A673 (cell line): ENCODE results near the gene TSPYL4. TPM values are rescaled to one million over a fixed set of nuclear protein-coding genes. Genes with fewer than 3 reads are reported as not detected.

ENCODE experiments used
- BruUV-seq: library from RNA; stranded (reverse); fragments of 400-500 nt; replicated peaks from 2 replicates; lab custom pipeline; 2021; lab: Mats Ljungman, UMichigan
- CTCF ChIA-PET: fragments of 300-600 bp; sonication (Branson Sonifier 250); formaldehyde crosslinking; loops from one replicate; lab custom pipeline; 2022; ENCODE audit warnings: antibody characterized with exemption; lab: Charles Lee
- POLR2A ChIA-PET: fragments of 300-600 bp; sonication (Branson Sonifier 250); formaldehyde crosslinking; loops from one replicate; lab custom pipeline; 2022; ENCODE audit warnings: antibody characterized with exemption; ENCODE audit not compliant: low non-redundant PET; lab: Charles Lee
- DNase-seq: peaks from one replicate; pipeline ENCODE4 v3.0.0-alpha.2; 2015; ENCODE audit warnings: low spot score
- H3K27ac ChIP-seq: fragments of 200-600 bp; sonication (generic); 2 replicates; pipeline ENCODE4 v1.5.1; 2016; ENCODE audit warnings: mixed run types, low read depth, mild to moderate bottlenecking, mixed read lengths, antibody characterized with exemption, low read length; ENCODE audit not compliant: poor library complexity, severe bottlenecking
- H3K27me3 ChIP-seq: fragments of 200-600 bp; sonication (generic); replicated peaks from 2 replicates; pipeline ENCODE4 v1.6.1; 2017; ENCODE audit warnings: mixed run types, low read depth, mild to moderate bottlenecking, mixed read lengths, antibody characterized with exemption, low read length; ENCODE audit not compliant: insufficient read depth, poor library complexity
- H3K36me3 ChIP-seq: fragments of 200-600 bp; sonication (generic); 2 replicates; pipeline ENCODE4 v1.6.1; 2016; ENCODE audit warnings: mixed run types, mild to moderate bottlenecking, mixed read lengths, antibody characterized with exemption, low read length; ENCODE audit not compliant: insufficient read depth, poor library complexity, severe bottlenecking
- H3K4me1 ChIP-seq: fragments of 200-600 bp; sonication (generic); 2 replicates; pipeline ENCODE4 v1.6.1; 2017; ENCODE audit warnings: mixed run types, mild to moderate bottlenecking, mixed read lengths, antibody characterized with exemption, low read length; ENCODE audit not compliant: insufficient read depth, poor library complexity, severe bottlenecking
- H3K4me3 ChIP-seq: fragments of 200-600 bp; sonication (generic); 2 replicates; pipeline ENCODE4 v1.5.1; 2016; ENCODE audit warnings: low read depth, mixed run types, mild to moderate bottlenecking, mixed read lengths, low read length; ENCODE audit not compliant: poor library complexity, severe bottlenecking
- H3K9me3 ChIP-seq: fragments of 200-600 bp; sonication (generic); 2 replicates; pipeline ENCODE4 v1.6.1; 2016; ENCODE audit warnings: mixed run types, low read depth, mild to moderate bottlenecking, mixed read lengths, antibody characterized with exemption, low read length; ENCODE audit not compliant: poor library complexity, severe bottlenecking
- EZH2 ChIP-seq: fragments of 200-600 bp; sonication (generic); IDR thresholded peaks from 2 replicates; pipeline ENCODE4 v1.6.1; 2017; ENCODE audit warnings: borderline replicate concordance, low read depth, mild to moderate bottlenecking, mixed read lengths, antibody characterized with exemption, low read length; ENCODE audit not compliant: poor library complexity, severe bottlenecking
- intact Hi-C: fragments of 100-400 bp; cut with micrococcal nuclease; formaldehyde crosslinking; loops from one replicate; pipeline ENCODE4 v1.10.0; 2022; ENCODE audit not compliant: unreplicated experiment
- total RNA-seq: library from RNA; stranded (reverse); gene quantifications from 2 replicates; pipeline ENCODE4 v1.2.3, GENCODE V29; 2021
- TF ChIP-seq, protein P1 (sequence below): fragments of 300-800, 200-600 bp; sonication (generic); conservative IDR thresholded peaks from 2 replicates; pipeline ENCODE4 v1.5.1; 2017; ENCODE audit warnings: low read depth, mild to moderate bottlenecking, antibody characterized with exemption, low read length, moderate library complexity, mixed read lengths

TSPYL4 gene
- total RNA-seq, 1 experiment from 2014 or later = 17.2 TPM

GRCh38 chr6:116247285-116247684 lies 6.6 kb downstream of the TSPYL4 start:
- no peaks in the 10 kb centered on the region for H3K36me3 ChIP-seq
- POLR2A ChIA-PET = no interaction called here
- H3K9me3 ChIP-seq = no peaks in the 10 kb centered on the region
- no TSS peak for BruUV-seq
- intact Hi-C loops = no loop called here
- DNase-seq = no peak
- no peak for TF ChIP-seq EZH2
- TF ChIP-seq, protein P1, sequence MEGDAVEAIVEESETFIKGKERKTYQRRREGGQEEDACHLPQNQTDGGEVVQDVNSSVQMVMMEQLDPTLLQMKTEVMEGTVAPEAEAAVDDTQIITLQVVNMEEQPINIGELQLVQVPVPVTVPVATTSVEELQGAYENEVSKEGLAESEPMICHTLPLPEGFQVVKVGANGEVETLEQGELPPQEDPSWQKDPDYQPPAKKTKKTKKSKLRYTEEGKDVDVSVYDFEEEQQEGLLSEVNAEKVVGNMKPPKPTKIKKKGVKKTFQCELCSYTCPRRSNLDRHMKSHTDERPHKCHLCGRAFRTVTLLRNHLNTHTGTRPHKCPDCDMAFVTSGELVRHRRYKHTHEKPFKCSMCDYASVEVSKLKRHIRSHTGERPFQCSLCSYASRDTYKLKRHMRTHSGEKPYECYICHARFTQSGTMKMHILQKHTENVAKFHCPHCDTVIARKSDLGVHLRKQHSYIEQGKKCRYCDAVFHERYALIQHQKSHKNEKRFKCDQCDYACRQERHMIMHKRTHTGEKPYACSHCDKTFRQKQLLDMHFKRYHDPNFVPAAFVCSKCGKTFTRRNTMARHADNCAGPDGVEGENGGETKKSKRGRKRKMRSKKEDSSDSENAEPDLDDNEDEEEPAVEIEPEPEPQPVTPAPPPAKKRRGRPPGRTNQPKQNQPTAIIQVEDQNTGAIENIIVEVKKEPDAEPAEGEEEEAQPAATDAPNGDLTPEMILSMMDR = no peak
- H3K4me1 ChIP-seq = peaks cover 17% of the 10 kb centered on the region
- no peak overlapping the region for H3K27ac ChIP-seq
- no peak overlapping the region for H3K4me3 ChIP-seq
- CTCF ChIA-PET = no interaction called here
- H3K27me3 ChIP-seq = no peaks in the 10 kb centered on the region

DNA sequence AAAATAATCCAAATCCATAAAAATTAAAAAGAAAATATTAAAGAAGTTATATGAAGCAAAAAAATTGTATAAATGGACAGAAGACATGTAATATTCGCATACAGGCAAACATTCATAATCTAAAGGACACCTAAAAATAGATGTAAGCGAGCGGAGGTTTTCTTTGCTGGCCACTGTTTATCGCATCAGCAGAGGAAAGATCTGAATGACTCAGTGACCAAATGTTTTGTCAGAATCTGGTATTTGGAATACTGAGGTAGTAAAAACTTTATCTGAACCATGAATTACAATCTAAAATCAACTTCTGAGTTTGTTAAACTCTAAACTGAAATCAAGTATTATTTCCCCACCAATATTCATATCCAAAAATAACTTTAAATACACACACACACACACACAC lies 7.8 kb downstream of the TSPYL4 start:
- DNase-seq = no peak
- ChIA-PET POLR2A (no interaction called here), CTCF (no interaction called here)
- Histone ChIP-seq H3K9me3 (no peaks in the 10 kb centered on the region), H3K4me1 (peaks cover 7% of the 10 kb centered on the region), H3K4me3 (no peak overlapping the region), H3K36me3 (no peaks in the 10 kb centered on the region), H3K27me3 (no peaks in the 10 kb centered on the region), H3K27ac (no peak overlapping the region)
- intact Hi-C loops = no loop called here
- BruUV-seq = no TSS peak
- TF ChIP-seq EZH2 = no peak
- TF ChIP-seq, protein P1 = no peak

- CTCF ChIA-PET = no interaction called here
- H3K4me1 ChIP-seq = no peaks in the 10 kb centered on the region
- intact Hi-C loops = no loop called here
- H3K27me3 ChIP-seq = no peaks in the 10 kb centered on the region
- H3K27ac ChIP-seq = no peak overlapping the region
- POLR2A ChIA-PET = no interaction called here
- H3K36me3 ChIP-seq = no peaks in the 10 kb centered on the region
- DNase-seq = no peak
- no peaks in the 10 kb centered on the region for H3K9me3 ChIP-seq
- no TSS peak for BruUV-seq
- TF ChIP-seq EZH2 = no peak
- TF ChIP-seq, protein P1 = no peak
- no peak overlapping the region for H3K4me3 ChIP-seq
Observed at GRCh38 chr6:116244284-116244683, 9.6 kb downstream of the TSPYL4 start.
